ENCODE results near the gene THAP10. TPM values are rescaled to one million over a fixed set of nuclear protein-coding genes. Genes with fewer than 3 reads are reported as not detected.

THAP10 gene
- total RNA-seq, 1 experiment from 2014 or later: 2.5 TPM

DNA sequence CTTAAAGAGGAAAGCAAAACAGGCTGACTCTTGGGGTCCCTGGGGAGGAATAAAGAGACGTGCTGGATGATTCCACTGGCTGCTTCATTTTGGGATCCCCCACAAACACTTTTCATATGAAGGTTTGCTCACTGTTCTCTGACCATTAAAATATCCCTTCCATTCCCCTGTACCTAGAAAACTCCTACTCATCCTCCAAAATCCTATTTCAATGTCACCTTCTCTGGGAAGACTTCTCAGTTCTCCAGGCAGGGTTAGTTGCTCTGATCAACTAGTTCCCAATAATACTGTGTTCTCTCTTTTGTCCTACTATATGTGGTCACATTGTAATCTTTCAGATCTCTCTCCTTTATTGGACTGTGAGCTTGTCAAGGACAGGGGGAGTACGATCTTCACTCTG is 57.2 kb downstream of the THAP10 start:
- H3K4me2 ChIP-seq (ENCODE audit: insufficient read depth, insufficient read length, low read length): no peak overlapping the region
- no peaks in the 10 kb centered on the region for H3K23me2 ChIP-seq (ENCODE audit: insufficient read length, low read depth, low read length, poor library complexity, severe bottlenecking)
- Mint-ChIP-seq H3K27me3 (ENCODE audit: low read depth) (no peaks in the 10 kb centered on the region), H3K27ac (no peak overlapping the region), H3K4me1 (peaks cover 9 to 17% of the 10 kb centered on the region in 2 experiments), H3K4me3 (no peak overlapping the region), H3K9me3 (no peaks in the 10 kb centered on the region; a peak in 1 of 5 replicates), H3K36me3 (ENCODE audit: insufficient read depth in 1 of 3, low read depth in 3 of 3) (peaks cover 19 to 40% (median 38%) of the 10 kb centered on the region in 3 experiments)
- no peak overlapping the region for H4K91ac ChIP-seq (ENCODE audit: insufficient read length, low read depth, low read length)
- no peak overlapping the region for H3K18ac ChIP-seq (ENCODE audit: insufficient read length, low read depth, low read length)
- H3K79me2 ChIP-seq (ENCODE audit: insufficient read depth, low read length): no peaks in the 10 kb centered on the region
- no peak overlapping the region for H3T11ph ChIP-seq (ENCODE audit: low read length)
- H4K8ac ChIP-seq (replicated peaks; ENCODE audit: insufficient read length, low read depth, low read length): no peak overlapping the region
- no peak overlapping the region for H2BK5ac ChIP-seq (ENCODE audit: insufficient read length, low read length)
- no peak overlapping the region for H4K5ac ChIP-seq (ENCODE audit: insufficient read length, low read depth, low read length)
- no peak overlapping the region for H2BK12ac ChIP-seq (ENCODE audit: insufficient read length, low read depth, low read length)
- H2BK15ac ChIP-seq (ENCODE audit: low read depth, low read length): no peak overlapping the region
- H3K9me3 ChIP-seq (ENCODE audit: control insufficient read depth, low read depth, low read length): peaks cover 6% of the 10 kb centered on the region
- no peak overlapping the region for H3K9ac ChIP-seq (ENCODE audit: extremely low read depth, insufficient read length, low read length)
- peaks cover 7% of the 10 kb centered on the region; the same call in 1 of the 2 replicates for H3K4me1 ChIP-seq (ENCODE audit: insufficient read depth, low read length)
- no peak overlapping the region for H3K4ac ChIP-seq (ENCODE audit: low read depth, low read length)
- no peak overlapping the region for H2AFZ ChIP-seq (ENCODE audit: low read length)
- no peak overlapping the region for H3K14ac ChIP-seq (ENCODE audit: insufficient read depth, low read length)
- no CpG with 5 or more reads among the region's 2 CpGs for WGBS (ENCODE audit: extremely low coverage, insufficient read length, low lambda C conversion rate)
- H4K20me1 ChIP-seq (ENCODE audit: control insufficient read depth, insufficient read depth, insufficient read length): no peaks in the 10 kb centered on the region
- no peaks in the 10 kb centered on the region for H3K27me3 ChIP-seq (ENCODE audit: insufficient read depth, low read length)
- H3K79me1 ChIP-seq (ENCODE audit: insufficient read depth, low read depth, low read length, poor library complexity, severe bottlenecking): no peaks in the 10 kb centered on the region
- H2BK20ac ChIP-seq (ENCODE audit: low read depth, low read length, poor library complexity, severe bottlenecking): no peak overlapping the region
- DNase-seq: no peak
- no peak overlapping the region for H3K56ac ChIP-seq (ENCODE audit: insufficient read length, low read depth, low read length)
- H2BK120ac ChIP-seq (ENCODE audit: low read depth, low read length, poor library complexity, severe bottlenecking): no peak overlapping the region
- no peak overlapping the region for H2AK5ac ChIP-seq (ENCODE audit: insufficient read length, low read length)
- no peak overlapping the region for H3K27ac ChIP-seq (ENCODE audit: insufficient read length, low read depth, low read length)
- no peak overlapping the region for H3K23ac ChIP-seq (ENCODE audit: insufficient read length, low read depth, low read length)
- TF ChIP-seq, protein P1, sequence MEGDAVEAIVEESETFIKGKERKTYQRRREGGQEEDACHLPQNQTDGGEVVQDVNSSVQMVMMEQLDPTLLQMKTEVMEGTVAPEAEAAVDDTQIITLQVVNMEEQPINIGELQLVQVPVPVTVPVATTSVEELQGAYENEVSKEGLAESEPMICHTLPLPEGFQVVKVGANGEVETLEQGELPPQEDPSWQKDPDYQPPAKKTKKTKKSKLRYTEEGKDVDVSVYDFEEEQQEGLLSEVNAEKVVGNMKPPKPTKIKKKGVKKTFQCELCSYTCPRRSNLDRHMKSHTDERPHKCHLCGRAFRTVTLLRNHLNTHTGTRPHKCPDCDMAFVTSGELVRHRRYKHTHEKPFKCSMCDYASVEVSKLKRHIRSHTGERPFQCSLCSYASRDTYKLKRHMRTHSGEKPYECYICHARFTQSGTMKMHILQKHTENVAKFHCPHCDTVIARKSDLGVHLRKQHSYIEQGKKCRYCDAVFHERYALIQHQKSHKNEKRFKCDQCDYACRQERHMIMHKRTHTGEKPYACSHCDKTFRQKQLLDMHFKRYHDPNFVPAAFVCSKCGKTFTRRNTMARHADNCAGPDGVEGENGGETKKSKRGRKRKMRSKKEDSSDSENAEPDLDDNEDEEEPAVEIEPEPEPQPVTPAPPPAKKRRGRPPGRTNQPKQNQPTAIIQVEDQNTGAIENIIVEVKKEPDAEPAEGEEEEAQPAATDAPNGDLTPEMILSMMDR (conservative IDR thresholded peaks at IDR 0.05): no peak

Measured in H9 (cell line).